ENCODE data around the gene CHIC2.
A peak's percentile ranks its signal among the peaks of the same experiment; 100 is the strongest.

Gene CHIC2

DNA sequence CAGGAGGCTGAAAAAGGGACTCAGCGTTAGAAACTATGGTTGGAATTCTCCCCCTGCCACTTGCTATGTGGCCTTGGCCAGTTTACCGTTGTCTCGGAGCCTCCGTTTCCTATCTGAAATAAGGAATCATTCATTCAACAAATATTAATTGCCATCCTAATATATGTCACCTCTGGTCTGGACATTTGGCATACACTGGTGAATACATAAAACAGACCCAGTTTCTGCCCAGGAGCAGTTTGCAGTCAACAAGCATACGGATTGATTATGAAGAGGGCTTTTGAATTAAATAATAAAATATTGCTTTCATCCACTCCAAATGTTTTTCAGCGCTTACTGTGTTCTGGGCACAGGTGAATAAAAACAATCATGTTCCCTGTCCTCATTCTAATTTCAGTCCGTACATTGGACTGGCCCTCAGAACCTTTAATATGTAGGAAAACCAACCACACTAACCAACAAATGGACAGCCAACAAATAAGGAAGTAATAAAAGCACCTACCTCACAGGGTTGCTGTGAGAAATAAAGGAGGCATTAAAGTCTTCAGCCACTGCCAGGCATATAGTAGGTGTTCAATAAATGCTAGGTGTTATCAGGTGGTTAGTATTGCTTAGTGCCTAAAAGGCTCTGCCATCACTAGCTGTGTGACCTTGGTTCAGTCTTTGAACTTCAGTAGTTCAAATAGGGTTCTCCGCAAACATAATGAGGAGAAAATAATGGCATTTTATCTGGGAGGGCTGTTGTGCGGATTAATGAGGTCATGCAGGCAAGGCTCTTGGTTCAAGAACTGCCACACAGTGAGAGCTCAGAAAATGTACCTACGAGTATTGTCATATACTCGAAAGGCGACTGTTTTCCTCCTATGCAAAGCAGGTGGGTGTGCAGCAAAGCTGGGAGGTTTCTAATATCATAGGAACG lies 28.3 kb upstream of the CHIC2 start:
- no peak for DNase-seq

DNA sequence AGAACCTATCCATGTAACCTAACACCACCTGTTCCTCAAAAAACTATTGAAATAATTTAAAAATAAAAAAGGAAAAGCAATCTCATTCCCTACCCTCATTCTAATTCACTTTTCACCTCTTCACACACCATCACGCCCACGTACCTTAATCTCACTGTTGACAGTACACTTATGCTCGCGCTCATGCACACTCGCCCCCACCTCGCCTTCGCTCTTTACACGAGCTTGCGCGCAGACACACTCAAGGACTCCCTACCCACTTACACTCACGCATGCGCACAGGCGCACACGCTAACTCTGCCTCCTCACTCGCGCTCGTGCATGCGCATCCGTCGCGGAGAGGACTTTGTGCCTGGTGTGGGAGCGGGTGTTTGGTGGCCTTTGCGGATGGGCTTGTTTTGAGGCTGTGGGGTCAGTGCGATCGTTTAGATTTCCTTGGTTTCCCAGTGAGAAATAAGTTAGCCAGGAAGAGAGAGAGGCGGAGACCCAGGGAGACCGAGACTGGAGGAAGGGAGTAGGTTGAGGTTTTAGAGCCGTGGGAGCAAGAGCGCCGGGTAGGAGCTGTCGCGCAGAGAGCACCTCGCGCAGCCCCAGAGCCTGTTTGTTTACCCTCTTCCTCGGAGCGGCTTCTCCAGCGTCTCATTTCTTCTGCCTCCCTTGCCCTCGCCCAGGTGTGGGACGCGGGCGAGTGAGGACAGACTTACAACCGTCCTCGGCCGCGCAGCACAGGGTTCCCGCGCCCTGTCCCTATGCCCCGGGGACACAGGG lies 27.4 kb upstream of the CHIC2 start:
- peak; percentile 56 for DNase-seq

GRCh38 chr4:54090804-54091623 lies 26.6 kb upstream of the CHIC2 start:
- no peak for DNase-seq

GRCh38 chr4:54090404-54090803 lies 26.0 kb upstream of the CHIC2 start:
- DNase-seq, result no peak

GRCh38 chr4:54089875-54090274 lies 25.5 kb upstream of the CHIC2 start:
- DNase-seq, result no peak

DNA sequence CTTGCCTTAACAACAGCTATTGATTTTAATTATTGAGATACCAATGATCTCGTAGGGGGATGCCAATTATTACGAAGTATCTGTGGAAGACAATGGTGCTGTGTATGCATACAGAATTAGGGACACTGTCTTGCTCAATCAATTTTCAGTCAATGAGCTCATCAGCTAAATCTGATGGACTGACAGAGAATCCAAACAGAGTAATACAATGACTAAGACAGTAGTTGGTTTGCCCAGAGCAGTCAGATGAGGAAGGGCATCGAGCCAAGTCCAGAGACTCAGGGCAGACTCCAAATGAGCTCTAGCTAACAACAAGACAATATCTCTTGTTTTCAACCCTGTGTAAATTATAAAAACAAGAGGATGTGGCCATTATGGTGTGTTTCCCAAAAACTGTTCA lies 20.9 kb upstream of the CHIC2 start:
- peak; percentile 48 for DNase-seq

GRCh38 chr4:54082168-54082567 lies 17.8 kb upstream of the CHIC2 start:
- DNase-seq, result peak; percentile 86

GRCh38 chr4:54077812-54078211 lies 13.4 kb upstream of the CHIC2 start:
- DNase-seq, result no peak

GRCh38 chr4:54076673-54077072 lies 12.3 kb upstream of the CHIC2 start:
- DNase-seq, result no peak

DNA sequence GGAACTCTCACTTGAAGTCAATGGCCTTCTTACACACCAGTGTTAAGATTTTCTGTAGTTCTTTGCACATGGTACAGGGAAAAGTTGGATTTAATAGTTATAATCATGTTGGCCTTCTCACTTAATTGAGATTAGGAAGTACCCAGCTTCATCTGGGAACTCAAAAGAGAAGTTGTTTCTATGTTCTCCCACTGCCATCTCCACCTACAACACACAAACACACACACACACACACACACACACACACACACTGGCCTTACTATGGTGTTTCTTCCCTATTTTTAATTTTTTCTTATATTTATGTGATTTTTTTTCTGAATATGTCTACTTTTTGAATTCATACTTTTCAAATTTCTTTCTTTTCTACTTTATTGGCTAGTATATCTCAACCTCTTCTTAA lies 10.0 kb upstream of the CHIC2 start:
- no peak for DNase-seq

DNA sequence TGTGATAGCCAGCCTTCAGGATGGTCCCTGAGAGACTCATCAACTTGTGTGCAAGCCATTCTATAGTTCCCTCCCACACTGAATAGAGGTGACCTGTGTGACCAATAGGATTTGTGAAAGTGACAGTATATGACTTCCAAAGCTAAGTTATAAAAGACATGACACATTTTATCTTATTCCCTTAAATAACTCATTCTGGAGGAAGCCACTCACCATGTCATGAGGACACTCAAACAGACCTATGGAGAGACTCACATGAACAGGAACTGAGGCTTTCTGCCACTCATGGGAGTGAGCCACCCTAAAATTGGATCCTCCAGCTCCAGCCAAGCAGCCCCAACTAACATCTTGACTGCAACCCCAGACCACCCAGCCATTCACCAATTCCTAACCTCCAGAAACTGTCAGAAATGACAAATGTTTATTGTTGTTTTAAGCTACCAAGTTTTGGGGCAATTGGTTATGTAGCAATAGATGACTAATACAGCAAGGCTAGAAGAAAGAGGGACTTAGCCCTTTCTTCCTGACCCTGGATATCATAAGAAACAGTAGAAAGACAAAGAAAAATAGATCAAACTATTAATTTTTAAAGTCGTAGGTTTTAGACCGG lies 9.0 kb upstream of the CHIC2 start:
- no peak for DNase-seq

- DNase-seq, result no peak
These were observed 2.8 kb upstream of the CHIC2 start for GRCh38 chr4:54067166-54067565.

- no peak for DNase-seq
These were observed 2.3 kb upstream of the CHIC2 start for GRCh38 chr4:54066718-54067129.

DNA sequence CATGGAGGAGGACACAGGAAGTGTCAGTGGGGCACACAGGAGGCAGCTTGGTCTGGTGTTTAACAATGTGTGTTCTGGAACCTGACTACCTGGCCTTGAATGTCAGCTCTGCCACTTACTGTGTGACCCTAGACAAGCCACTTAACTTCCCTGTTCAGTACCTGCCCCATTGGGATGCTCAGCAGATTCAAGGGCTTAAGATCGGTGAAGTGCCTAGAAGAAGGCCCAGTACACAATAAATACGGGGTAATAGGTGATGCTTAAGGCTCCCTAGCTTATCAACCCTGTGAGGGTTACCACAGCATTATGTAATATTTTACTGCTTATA lies 1.6 kb upstream of the CHIC2 start:
- DNase-seq, result no peak

DNA sequence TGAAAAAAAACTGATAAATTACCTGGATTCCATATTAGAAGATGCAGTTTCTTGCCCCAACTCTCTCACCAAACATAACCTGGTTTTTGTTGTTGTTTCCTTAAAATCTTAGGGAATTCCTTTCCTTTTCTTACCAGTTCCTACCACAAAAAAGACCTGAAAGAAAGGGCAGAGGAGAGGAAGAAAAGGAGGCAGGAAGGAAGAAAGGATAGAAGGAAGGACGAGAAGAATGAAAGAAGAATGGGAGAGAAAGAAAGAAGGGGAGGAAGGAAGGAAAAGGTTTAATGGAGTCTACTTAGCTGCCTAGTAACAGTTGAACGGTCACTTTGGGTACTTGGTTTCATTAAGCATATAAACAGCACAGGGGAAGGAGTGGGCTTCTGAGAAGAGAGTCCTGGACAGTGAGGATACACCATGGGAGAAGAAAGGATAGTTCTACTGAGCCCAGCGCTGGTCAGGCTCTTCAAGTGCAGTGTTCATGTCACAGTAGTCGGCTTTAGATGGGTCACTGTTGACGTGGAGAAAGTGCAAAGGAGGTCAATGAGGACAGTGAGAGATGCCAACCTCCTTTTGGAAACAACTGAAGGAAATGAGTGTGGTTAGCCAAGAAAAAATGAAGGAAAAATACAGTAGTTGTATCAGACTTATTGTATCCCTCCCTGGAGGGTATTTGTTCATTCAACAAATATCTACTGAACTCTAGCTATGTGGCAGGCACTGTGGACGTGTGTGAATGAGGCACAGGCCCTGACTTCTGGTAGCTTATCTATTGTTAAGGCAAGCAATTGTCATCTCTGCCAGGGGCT lies 1.1 kb upstream of the CHIC2 start:
- DNase-seq, result no peak

- DNase-seq, result no peak
These were observed 578 bp downstream of the CHIC2 start for GRCh38 chr4:54063737-54064316.

DNA sequence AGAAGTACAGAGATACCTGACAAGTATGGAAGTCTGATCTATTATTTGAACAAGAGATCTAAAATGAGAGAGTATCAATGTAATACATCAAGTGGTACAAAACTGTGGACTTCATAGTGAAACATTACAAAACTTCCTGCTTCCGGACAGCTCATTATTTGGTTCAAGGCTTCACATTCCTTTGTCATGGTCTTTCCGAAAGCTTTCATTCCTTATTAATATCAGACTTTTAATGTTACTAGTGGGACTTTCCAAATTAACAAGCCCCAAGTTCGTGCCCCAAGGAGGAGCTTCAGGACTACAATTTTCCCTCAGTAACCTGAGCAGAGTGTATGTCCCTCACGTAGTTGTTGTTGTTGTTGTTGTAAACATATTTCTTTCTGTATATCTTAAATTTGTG lies 1.2 kb downstream of the CHIC2 start:
- DNase-seq, result no peak

DNA sequence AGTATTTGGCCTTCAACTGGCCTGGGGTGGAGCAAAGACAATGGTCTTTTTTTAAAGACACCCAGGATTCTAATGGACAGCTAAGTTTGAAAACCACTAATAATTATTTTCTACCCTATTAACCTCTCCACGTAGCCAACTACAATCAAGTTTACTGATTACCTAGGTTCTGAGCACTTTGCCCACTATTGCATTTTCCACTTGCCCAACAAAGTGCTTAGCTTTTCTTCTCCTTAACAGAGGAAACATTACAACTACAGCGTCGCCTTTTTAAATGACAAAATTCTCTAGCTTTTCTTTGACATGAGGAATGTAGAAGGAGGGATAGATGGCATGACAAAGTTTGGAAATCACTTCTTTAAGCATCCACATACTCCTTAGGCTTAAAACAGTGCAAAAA lies 2.0 kb downstream of the CHIC2 start:
- DNase-seq, result no peak

DNA sequence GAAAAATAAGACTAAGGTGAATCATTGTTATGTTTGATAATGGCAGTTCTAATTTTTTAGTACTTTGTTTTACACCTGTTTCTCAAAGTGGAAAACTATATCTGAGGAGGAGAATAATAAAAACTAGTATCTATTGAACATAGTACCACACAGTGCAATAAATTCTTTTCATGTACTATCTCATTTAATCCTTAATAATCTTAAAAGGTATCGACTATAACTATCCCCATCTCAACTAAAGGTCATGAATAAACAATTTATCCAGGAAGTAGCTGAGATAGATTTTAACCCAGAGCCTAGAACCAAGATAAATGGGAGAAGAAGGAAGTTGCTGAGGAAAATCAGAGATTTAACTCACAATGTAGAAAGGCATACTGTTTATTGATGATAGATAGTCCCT lies 2.5 kb downstream of the CHIC2 start:
- no peak for DNase-seq

DNA sequence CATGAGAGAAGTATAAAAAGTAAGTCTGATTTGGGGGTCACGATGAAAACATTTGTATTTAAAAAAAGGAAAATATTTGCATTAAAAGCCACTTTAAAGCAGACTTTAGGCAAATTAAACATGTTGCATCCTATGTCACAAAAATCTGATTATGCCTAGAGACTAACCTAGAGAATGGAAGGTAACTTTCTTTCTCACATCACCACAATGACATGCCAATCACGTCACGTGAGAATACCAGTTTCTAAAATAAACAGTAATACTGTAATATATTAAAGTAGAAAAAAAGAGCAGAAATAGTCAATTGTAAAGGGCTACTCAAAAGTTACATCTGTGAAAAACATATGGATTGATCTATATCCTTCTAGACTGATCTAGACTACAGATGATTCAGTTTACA lies 3.3 kb downstream of the CHIC2 start:
- DNase-seq, result no peak

DNA sequence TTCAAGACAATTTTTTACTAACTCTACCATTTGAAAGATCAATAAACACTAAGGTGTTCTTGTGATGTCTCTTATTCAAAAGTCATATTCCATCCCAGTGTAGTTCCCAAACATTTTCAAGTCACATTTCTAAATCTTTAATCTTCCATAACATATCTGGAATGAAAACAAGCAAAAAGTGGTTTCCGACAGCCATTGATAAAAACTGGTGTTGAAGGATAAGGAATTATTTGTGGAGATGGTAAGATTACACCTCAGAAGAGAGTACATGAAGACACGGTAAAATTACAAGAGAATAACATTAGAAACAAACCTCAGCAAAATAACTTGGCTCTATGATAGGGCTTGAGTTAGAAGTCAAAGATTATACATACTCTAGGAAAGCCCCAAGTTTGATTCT lies 4.3 kb downstream of the CHIC2 start:
- no peak for DNase-seq

DNA sequence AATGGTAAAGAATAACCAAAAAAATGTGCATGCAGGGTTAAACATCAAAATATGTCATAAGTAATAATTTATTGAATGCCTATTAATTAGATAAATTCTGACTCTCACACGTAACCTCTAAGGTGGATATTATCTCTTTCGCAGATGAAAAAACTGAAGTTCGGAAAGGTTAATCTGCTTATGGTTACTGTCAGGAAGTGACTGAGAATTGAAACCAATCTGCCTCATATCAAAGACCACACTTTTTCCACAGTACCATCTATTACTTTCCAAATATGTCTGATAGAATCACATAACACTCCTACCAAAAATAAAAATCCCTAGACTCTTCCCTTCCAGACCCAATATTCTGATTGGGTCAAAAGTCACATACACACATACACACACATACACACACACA lies 6.2 kb downstream of the CHIC2 start:
- no peak for DNase-seq
